ENCODE results near the gene DHRS11. TPM values are rescaled to one million over a fixed set of nuclear protein-coding genes. Genes with fewer than 3 reads are reported as not detected.

Gene DHRS11
- total and polyA plus RNA-seq, 2 of the 4 experiments (the other 2 are of a cell fraction), result 7.0 to 14.5 TPM

DNA sequence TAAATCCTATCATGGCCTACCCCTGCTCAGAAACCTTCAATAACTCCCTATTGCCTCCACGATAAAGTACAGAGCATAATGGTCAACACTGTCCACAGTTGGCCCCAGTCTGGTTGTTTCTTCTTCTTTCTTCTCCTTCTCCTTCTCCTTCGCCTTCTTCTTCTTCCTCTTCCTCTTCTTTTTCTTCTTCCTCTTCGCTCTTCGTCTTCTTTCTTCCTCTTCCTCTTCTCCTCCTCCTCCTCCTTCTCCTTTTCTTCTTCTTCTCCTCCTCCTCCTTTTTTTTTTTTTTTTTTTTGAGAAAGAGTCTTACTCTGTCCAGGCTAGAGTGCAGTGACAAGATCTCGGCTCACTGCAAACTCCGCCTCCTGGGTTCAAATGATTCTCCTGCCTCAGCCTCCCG, 33.5 kb downstream of the DHRS11 start:
- CTCF ChIA-PET, result interaction anchor here (0.7 to 1.6 kb wide), 3 partner anchors 8 to 23 kb away, joined by 3 to 4 read pairs (median 3); no protein-coding TSS in a partner anchor
- no peak overlapping the region for H3K23ac ChIP-seq (ENCODE audit: low read depth, low read length)
- BruUV-seq (replicated peaks), result no TSS peak
- no peaks in the 10 kb centered on the region for H3K36me3 ChIP-seq (ENCODE audit: control insufficient read depth, insufficient read depth, low read length)
- ATAC-seq (ENCODE audit: low read depth) (no peak), DNase-seq (no peak)
- H2BK120ac ChIP-seq (ENCODE audit: low read depth, low read length), result no peak overlapping the region
- H3K4me2 ChIP-seq (ENCODE audit: low read depth, low read length), result no peak overlapping the region
- H2BK15ac ChIP-seq (ENCODE audit: low read depth, low read length), result no peak overlapping the region
- no peaks in the 10 kb centered on the region for H3K4me1 ChIP-seq (ENCODE audit: control insufficient read depth, insufficient read depth, low read length)
- peaks cover 16% of the 10 kb centered on the region; the same call in 1 of the 2 replicates for H3K27me3 ChIP-seq (ENCODE audit: control insufficient read depth, insufficient read depth, low read length)
- TF ChIP-seq FOS (IDR thresholded peaks at IDR 0.05; ENCODE audit: low read depth, low read length) (no peak), MAFK (IDR thresholded peaks at IDR 0.05; ENCODE audit: low read depth, low read length) (no peak), USF2 (IDR thresholded peaks at IDR 0.05; ENCODE audit: low read depth, low read length) (no peak), RCOR1 (IDR thresholded peaks at IDR 0.05; ENCODE audit: insufficient replicate concordance, low read length) (no peak), POLR2A (IDR thresholded peaks at IDR 0.05; ENCODE audit: low read depth, low read length) (no peak)
- TF ChIP-seq, protein P1, sequence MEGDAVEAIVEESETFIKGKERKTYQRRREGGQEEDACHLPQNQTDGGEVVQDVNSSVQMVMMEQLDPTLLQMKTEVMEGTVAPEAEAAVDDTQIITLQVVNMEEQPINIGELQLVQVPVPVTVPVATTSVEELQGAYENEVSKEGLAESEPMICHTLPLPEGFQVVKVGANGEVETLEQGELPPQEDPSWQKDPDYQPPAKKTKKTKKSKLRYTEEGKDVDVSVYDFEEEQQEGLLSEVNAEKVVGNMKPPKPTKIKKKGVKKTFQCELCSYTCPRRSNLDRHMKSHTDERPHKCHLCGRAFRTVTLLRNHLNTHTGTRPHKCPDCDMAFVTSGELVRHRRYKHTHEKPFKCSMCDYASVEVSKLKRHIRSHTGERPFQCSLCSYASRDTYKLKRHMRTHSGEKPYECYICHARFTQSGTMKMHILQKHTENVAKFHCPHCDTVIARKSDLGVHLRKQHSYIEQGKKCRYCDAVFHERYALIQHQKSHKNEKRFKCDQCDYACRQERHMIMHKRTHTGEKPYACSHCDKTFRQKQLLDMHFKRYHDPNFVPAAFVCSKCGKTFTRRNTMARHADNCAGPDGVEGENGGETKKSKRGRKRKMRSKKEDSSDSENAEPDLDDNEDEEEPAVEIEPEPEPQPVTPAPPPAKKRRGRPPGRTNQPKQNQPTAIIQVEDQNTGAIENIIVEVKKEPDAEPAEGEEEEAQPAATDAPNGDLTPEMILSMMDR (conservative IDR thresholded peaks at IDR 0.05; ENCODE audit: low read depth, low read length), result no peak
- WGBS, 2 experiments (ENCODE audit: extremely low coverage in 2 of 2, insufficient read length in 1 of 2), result 53% methylated on average over 2 of the region's 7 CpGs; no CpG with 5 or more reads in 1 of the 2 experiments
- POLR2A ChIA-PET (ENCODE audit: unreplicated experiment), result no interaction called here
- no peak overlapping the region for H3K9ac ChIP-seq (ENCODE audit: low read depth, low read length)
- no peak overlapping the region for H3K56ac ChIP-seq (ENCODE audit: extremely low read depth, insufficient read depth, low read length)
- no peak overlapping the region for H2BK5ac ChIP-seq (ENCODE audit: low read depth, low read length, poor library complexity, severe bottlenecking)
- no peaks in the 10 kb centered on the region for H3K9me3 ChIP-seq (ENCODE audit: control insufficient read depth, insufficient read depth, low read length)
- intact Hi-C loops (cut with micrococcal nuclease), result no loop called here
- H2BK20ac ChIP-seq (ENCODE audit: low read depth, low read length), result no peak overlapping the region
- H3K9me1 ChIP-seq (ENCODE audit: insufficient read depth, low read length), result no peaks in the 10 kb centered on the region
- H2AFZ ChIP-seq (replicated peaks; ENCODE audit: low read length, poor library complexity), result no peak overlapping the region
- no peak overlapping the region for H4K91ac ChIP-seq (ENCODE audit: insufficient read depth, low read depth, low read length)
- no peak overlapping the region for H3K14ac ChIP-seq (replicated peaks; ENCODE audit: low read depth, low read length)
- H4K20me1 ChIP-seq (ENCODE audit: insufficient read depth, low read length), result no peaks in the 10 kb centered on the region; the same call in 1 of the 2 replicates
- H2AK5ac ChIP-seq (ENCODE audit: low read depth, low read length), result no peak overlapping the region
- H3K4ac ChIP-seq (ENCODE audit: low read depth, low read length), result no peak overlapping the region
- no peak overlapping the region for H3K18ac ChIP-seq (ENCODE audit: low read depth, low read length)
- H4K5ac ChIP-seq (ENCODE audit: low read depth, low read length), result no peak overlapping the region
- no peak overlapping the region for H3K27ac ChIP-seq (ENCODE audit: insufficient read depth, low read length)
- in situ Hi-C loops (cut with MboI; ENCODE audit: low sequenced_read_pairs), result no loop called here
- H4K8ac ChIP-seq (ENCODE audit: low read depth in 2 of 2, low read length in 2 of 2), result no peak overlapping the region
- H3K4me3 ChIP-seq (ENCODE audit: insufficient read depth, low read depth, low read length), result no peak overlapping the region
- dilution Hi-C loops (cut with HindIII; ENCODE audit: low sequenced_read_pairs, unreplicated experiment), result loop anchor here (25.0 kb wide), 1 partner anchor 437 kb away; no protein-coding TSS in a partner anchor
- no peak overlapping the region for H2AK9ac ChIP-seq (replicated peaks; ENCODE audit: low read depth, low read length, poor library complexity)
- H3K79me1 ChIP-seq (ENCODE audit: low read depth in 1 of 2, low read length in 2 of 2), result no peaks in the 10 kb centered on the region
